GM18508 (cell line): ENCODE results near the gene FBP1.

Source experiments
- ATAC-seq: cut with Tn5 transposase; IDR thresholded peaks from one replicate; pipeline ENCODE4 v1.9.1; 2021; ENCODE audit warnings: moderate number of reproducible peaks; ENCODE audit not compliant: insufficient read depth, unreplicated experiment

The FBP1 gene

GRCh38 chr9:94657021-94657725, 17.9 kb upstream of the FBP1 start:
- ATAC-seq: no peak

- ATAC-seq: peak; percentile 94
These were observed 16.9 kb upstream of the FBP1 start for GRCh38 chr9:94656200-94656599.

GRCh38 chr9:94655739-94656138, 16.4 kb upstream of the FBP1 start:
- no peak for ATAC-seq

GRCh38 chr9:94654165-94654894, 15.0 kb upstream of the FBP1 start:
- ATAC-seq: no peak

- ATAC-seq: no peak
These were observed 11.6 kb upstream of the FBP1 start for GRCh38 chr9:94650949-94651348.

- ATAC-seq: no peak
These were observed 9.9 kb upstream of the FBP1 start for GRCh38 chr9:94649100-94649819.

- no peak for ATAC-seq
These were observed 8.9 kb upstream of the FBP1 start for GRCh38 chr9:94648185-94648584.

- ATAC-seq: no peak
These were observed 6.6 kb upstream of the FBP1 start for GRCh38 chr9:94645901-94646300.

- ATAC-seq: no peak
These were observed 5.2 kb upstream of the FBP1 start for GRCh38 chr9:94644543-94644942.

- no peak for ATAC-seq
These were observed 4.4 kb upstream of the FBP1 start for GRCh38 chr9:94643741-94644140.

- no peak for ATAC-seq
These were observed 3.9 kb upstream of the FBP1 start for GRCh38 chr9:94643176-94643575.

GRCh38 chr9:94642501-94642900, 3.2 kb upstream of the FBP1 start:
- ATAC-seq: no peak

GRCh38 chr9:94639999-94640376, 670 bp upstream of the FBP1 start:
- ATAC-seq: no peak

GRCh38 chr9:94638335-94639060, 820 bp downstream of the FBP1 start:
- no peak for ATAC-seq

GRCh38 chr9:94632737-94633136, 6.6 kb downstream of the FBP1 start:
- ATAC-seq: no peak

GRCh38 chr9:94631599-94631998, 7.7 kb downstream of the FBP1 start:
- ATAC-seq: no peak

GRCh38 chr9:94630833-94631232, 8.5 kb downstream of the FBP1 start:
- no peak for ATAC-seq

GRCh38 chr9:94630281-94630680, 9.0 kb downstream of the FBP1 start:
- no peak for ATAC-seq

GRCh38 chr9:94627287-94627686, 12.0 kb downstream of the FBP1 start:
- ATAC-seq: no peak

- ATAC-seq: no peak
These were observed 13.5 kb downstream of the FBP1 start for GRCh38 chr9:94625835-94626234.

- no peak for ATAC-seq
These were observed 14.7 kb downstream of the FBP1 start for GRCh38 chr9:94624629-94625028.
